Lung (tissue), 12 donors: ENCODE data around the gene AGPAT1. TPM values are rescaled to one million over a fixed set of nuclear protein-coding genes. Genes with fewer than 3 reads are reported as not detected.

Experiments used
- ATAC-seq: fragments of 200-7000 bp; cut with Tn5 transposase; one replicate; pipeline ENCODE4 v1.9.1; 2020; ENCODE audit warnings: moderate number of reproducible peaks; ENCODE audit not compliant: insufficient read depth, low FRiP score
- DNase-seq, 3 donors: peaks; one replicate each; pipeline ENCODE4 v3.0.0-alpha.2; 2013 to 2017
- H3K27ac ChIP-seq, 2 donors: one replicate each; pipeline ENCODE4 v1.5.1; 2013; ENCODE audit warnings: mild to moderate bottlenecking in 2 of 2, moderate library complexity in 2 of 2, control low read depth in 1 of 2, inconsistent platforms in 1 of 2, low read depth in 1 of 2, low read length in 1 of 2
- H3K27me3 ChIP-seq, 3 donors: one replicate each; pipeline ENCODE4 v1.5.1; 2013; ENCODE audit warnings: low read length in 2 of 3; ENCODE audit not compliant: control insufficient read depth in 3 of 3, insufficient read depth in 3 of 3
- H3K36me3 ChIP-seq, 4 donors: one replicate each; pipeline ENCODE4 v1.5.1; 2013; ENCODE audit warnings: low read length in 4 of 4, mild to moderate bottlenecking in 1 of 4, moderate library complexity in 1 of 4; ENCODE audit not compliant: control insufficient read depth in 4 of 4, insufficient read depth in 4 of 4
- H3K4me1 ChIP-seq, 5 donors: one replicate each; pipeline ENCODE4 v1.5.1; 2013; ENCODE audit warnings: low read length in 5 of 5, mild to moderate bottlenecking in 2 of 5, moderate library complexity in 1 of 5; ENCODE audit not compliant: control insufficient read depth in 5 of 5, insufficient read depth in 5 of 5
- H3K4me3 ChIP-seq: one replicate; pipeline ENCODE4 v1.5.1; 2013; ENCODE audit warnings: mild to moderate bottlenecking, control low read depth, moderate library complexity
- H3K9ac ChIP-seq, 2 donors: one replicate each; pipeline ENCODE4 v1.5.1; 2013; ENCODE audit warnings: low read length in 2 of 2, control low read depth in 1 of 2; ENCODE audit not compliant: insufficient read depth in 1 of 2
- H3K9me3 ChIP-seq, 4 donors: one replicate each; pipeline ENCODE4 v1.5.1; 2013; ENCODE audit warnings: low read length in 3 of 4, mild to moderate bottlenecking in 1 of 4, moderate library complexity in 1 of 4; ENCODE audit not compliant: control insufficient read depth in 4 of 4, insufficient read depth in 3 of 4
- CTCF ChIP-seq: IDR thresholded peaks from 2 replicates; pipeline ENCODE4 v1.5.1; 2012; ENCODE audit warnings: mild to moderate bottlenecking; ENCODE audit errors: control extremely low read depth, extremely low read depth
- WGBS, 2 donors: extraction: QIAGEN DNeasy Blood & Tissue Kit; methylation state at CpG; one replicate each; pipeline ENCODE4 v1.1.7; 2013; 5-methylcytosine and 5-hydroxymethylcytosine counted together
- polyA plus RNA-seq, 2 donors: library from polyadenylated mRNA; stranded (reverse); fragments of 200-250 nt; gene quantifications; one replicate each; pipeline ENCODE4 v1.2.1, GENCODE V29; 2013
- total RNA-seq, 2 donors: library from RNA; depleted of rRNA in 1 of 2; stranded (reverse); fragments of >200 nt in 1 of 2; gene quantifications; one replicate each; pipeline ENCODE4 v1.2.1, GENCODE V29; 2014 to 2021
- donor health status: control.
- donor health status: control.
- donor health status: Bipolar disorder and iron deficiency.
- donor health status: healthy.
- donor health status: DM: yes; HTN: yes; CAD: no.

Gene AGPAT1
- total and polyA plus RNA-seq, 4 donors, result 24.7 to 52.6 (median 40.5) TPM

GRCh38 chr6:32151863-32152768 lies 23.8 kb downstream of the AGPAT1 start, which contains the start of gene PRRT1:
Gene PRRT1, minus strand, starts transcription at chr6:32151939. Its CDS starts 112 bp downstream, at chr6:32151827.
- TF ChIP-seq CTCF, result no peak
- ATAC-seq (no peak), DNase-seq (peak; percentile 30 to 44 (median 34))
- 16 to 25% methylated on average over 13 to 19 of the region's 24 CpGs for WGBS, 2 donors
- H3K9ac ChIP-seq, result peak within 1 kb of the TSS in 1 of 2 donors; percentile 79
- peak within 1 kb of the TSS in 1 of 2 donors; percentile 21 for H3K27ac ChIP-seq
- peaks cover 0 to 51% (median 38%) of the 10 kb centered on the region in 3 donors for H3K27me3 ChIP-seq
- peaks cover 0 to 2% (median 0%) of the 10 kb centered on the region in 4 donors for H3K9me3 ChIP-seq
- peaks cover 2 to 37% (median 17%) of the 10 kb centered on the region in 5 donors for H3K4me1 ChIP-seq
- H3K36me3 ChIP-seq, result peaks cover 0 to 12% (median 0%) of the 10 kb centered on the region in 4 donors
- no peak within 1 kb of the TSS for H3K4me3 ChIP-seq

- Histone ChIP-seq H3K36me3 (peaks cover 0 to 7% (median 0%) of the 10 kb centered on the region in 4 donors), H3K9me3 (peaks cover 0 to 2% (median 0%) of the 10 kb centered on the region in 4 donors), H3K27me3 (peaks cover 0 to 56% (median 42%) of the 10 kb centered on the region in 3 donors), H3K4me3 (no peak overlapping the region), H3K4me1 (peaks cover 2 to 37% (median 17%) of the 10 kb centered on the region in 5 donors), H3K27ac (no peak overlapping the region), H3K9ac (no peak overlapping the region)
- WGBS, 2 donors, result 39 to 40% methylated on average over 8 of the region's 8 CpGs
- ATAC-seq (no peak), DNase-seq (peak in 1 of 3 donors; percentile 32)
- TF ChIP-seq CTCF, result no peak
These were observed 24.6 kb downstream of the AGPAT1 start for GRCh38 chr6:32151181-32151862.

- Histone ChIP-seq H3K9ac (no peak overlapping the region), H3K27ac (no peak overlapping the region), H3K27me3 (peaks cover 0 to 59% (median 42%) of the 10 kb centered on the region in 3 donors), H3K4me1 (peaks cover 2 to 32% (median 14%) of the 10 kb centered on the region in 5 donors), H3K9me3 (peaks cover 0 to 2% (median 0%) of the 10 kb centered on the region in 4 donors), H3K36me3 (peaks cover 0 to under 1% (median 0%) of the 10 kb centered on the region in 4 donors), H3K4me3 (no peak overlapping the region)
- WGBS, 2 donors, result 45 to 46% methylated on average over 41 to 55 of the region's 55 CpGs
- DNase-seq (no peak), ATAC-seq (no peak)
- TF ChIP-seq CTCF, result no peak
These were observed 25.7 kb downstream of the AGPAT1 start for GRCh38 chr6:32149932-32150870.
